LoVo (cell line): Measurements from ENCODE around the gene LEMD1.
"Not testable (repeated sequence)": the region's sequence is repeated elsewhere in the genome, so short reads cannot be mapped to it uniquely, and the experiment has no call there.

ENCODE experiments used
- DNase-seq: peaks from one replicate; pipeline ENCODE4 v3.0.0-alpha.2; 2016; ENCODE audit warnings: low spot score

LEMD1 gene

GRCh38 chr1:205446828-205447227, 25.0 kb upstream of the LEMD1 start:
- DNase-seq: no peak

GRCh38 chr1:205445646-205445935, 23.7 kb upstream of the LEMD1 start:
- no peak for DNase-seq

- DNase-seq: no peak
Observed at GRCh38 chr1:205444931-205445645, 23.2 kb upstream of the LEMD1 start.

- DNase-seq: no peak
Observed at GRCh38 chr1:205444300-205444930, 22.6 kb upstream of the LEMD1 start.

- no peak for DNase-seq
Observed at GRCh38 chr1:205443585-205444299, 21.9 kb upstream of the LEMD1 start.

GRCh38 chr1:205442051-205442725, 20.3 kb upstream of the LEMD1 start:
- no peak for DNase-seq

GRCh38 chr1:205441716-205442050, 19.8 kb upstream of the LEMD1 start:
- DNase-seq: no peak

GRCh38 chr1:205441318-205441633, 19.4 kb upstream of the LEMD1 start:
- DNase-seq: no peak

GRCh38 chr1:205440476-205441317, 18.8 kb upstream of the LEMD1 start:
- peak; percentile 72 for DNase-seq

- no peak for DNase-seq
Observed at GRCh38 chr1:205440121-205440475, 18.2 kb upstream of the LEMD1 start.

GRCh38 chr1:205438213-205439158, 16.6 kb upstream of the LEMD1 start:
- peak; percentile 16 for DNase-seq

GRCh38 chr1:205437570-205437969, 15.7 kb upstream of the LEMD1 start:
- no peak for DNase-seq

GRCh38 chr1:205436776-205437410, 15.0 kb upstream of the LEMD1 start:
- DNase-seq: no peak

- DNase-seq: no peak
Observed at GRCh38 chr1:205435578-205436573, 14.0 kb upstream of the LEMD1 start.

GRCh38 chr1:205434738-205435137, 12.9 kb upstream of the LEMD1 start:
- no peak for DNase-seq

- not testable (repeated sequence) for DNase-seq
Observed at GRCh38 chr1:205432692-205433091, 10.8 kb upstream of the LEMD1 start.

- no peak for DNase-seq
Observed at GRCh38 chr1:205432116-205432515, 10.3 kb upstream of the LEMD1 start.

GRCh38 chr1:205430696-205431305, 8.9 kb upstream of the LEMD1 start:
- peak; percentile 43 for DNase-seq
